Keratinocyte (primary cell): ENCODE measurements around the gene SYNPR.

ENCODE experiments used
- CTCF ChIP-seq, 3 experiments: IDR thresholded peaks in 1 of 3; conservative IDR thresholded peaks in 1 of 3; optimal IDR thresholded peaks in 1 of 3; 2 replicates in 2 of 3; 3 replicates in 1 of 3; pipeline versions ENCODE3 to v1.5.1; 2011; ENCODE audit warnings: low read length in 3 of 3, mild to moderate bottlenecking in 3 of 3, moderate library complexity in 2 of 3, control low read depth in 1 of 3, inconsistent platforms in 1 of 3; ENCODE audit not compliant: insufficient read depth in 2 of 3; ENCODE audit errors: extremely low read depth in 1 of 3
- EZH2 ChIP-seq: IDR thresholded peaks from one replicate; pipeline ENCODE4 v1.6.1; 2012; ENCODE audit warnings: inconsistent platforms, mild to moderate bottlenecking, low read length, moderate library complexity

GRCh38 chr3:63309768-63310167, 31.7 kb downstream of the SYNPR start:
- TF ChIP-seq EZH2: no peak
- no peak for TF ChIP-seq CTCF (optimal IDR thresholded peaks at IDR 0.05 in 1 of 3, IDR thresholded peaks at IDR 0.05 in 1 of 3, conservative IDR thresholded peaks at IDR 0.05 in 1 of 3; ENCODE audit: extremely low read depth in 1 of 3, insufficient read depth in 2 of 3, low read length in 3 of 3)
